ENCODE data around the gene MSI2.

DNA sequence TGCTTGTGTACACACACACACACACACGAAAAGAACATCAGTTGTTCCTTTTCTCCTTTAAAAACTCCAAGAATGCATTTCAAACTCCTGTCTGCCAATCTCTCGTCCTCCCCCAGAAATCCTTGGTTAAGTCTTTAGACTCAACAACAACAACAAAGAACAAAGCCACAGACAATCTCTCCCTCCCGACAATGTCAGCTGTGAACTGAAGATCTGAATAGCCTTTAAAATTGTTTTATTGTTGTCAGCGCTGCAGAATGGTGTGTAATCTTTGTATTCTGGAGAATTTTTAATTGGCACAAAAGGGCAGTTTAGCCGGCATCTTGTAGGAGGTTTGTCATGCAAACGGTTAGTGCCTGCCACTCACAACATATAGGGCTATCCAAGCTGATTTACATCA is 219.5 kb downstream of the MSI2 start:
- TF ChIP-seq, protein P1, sequence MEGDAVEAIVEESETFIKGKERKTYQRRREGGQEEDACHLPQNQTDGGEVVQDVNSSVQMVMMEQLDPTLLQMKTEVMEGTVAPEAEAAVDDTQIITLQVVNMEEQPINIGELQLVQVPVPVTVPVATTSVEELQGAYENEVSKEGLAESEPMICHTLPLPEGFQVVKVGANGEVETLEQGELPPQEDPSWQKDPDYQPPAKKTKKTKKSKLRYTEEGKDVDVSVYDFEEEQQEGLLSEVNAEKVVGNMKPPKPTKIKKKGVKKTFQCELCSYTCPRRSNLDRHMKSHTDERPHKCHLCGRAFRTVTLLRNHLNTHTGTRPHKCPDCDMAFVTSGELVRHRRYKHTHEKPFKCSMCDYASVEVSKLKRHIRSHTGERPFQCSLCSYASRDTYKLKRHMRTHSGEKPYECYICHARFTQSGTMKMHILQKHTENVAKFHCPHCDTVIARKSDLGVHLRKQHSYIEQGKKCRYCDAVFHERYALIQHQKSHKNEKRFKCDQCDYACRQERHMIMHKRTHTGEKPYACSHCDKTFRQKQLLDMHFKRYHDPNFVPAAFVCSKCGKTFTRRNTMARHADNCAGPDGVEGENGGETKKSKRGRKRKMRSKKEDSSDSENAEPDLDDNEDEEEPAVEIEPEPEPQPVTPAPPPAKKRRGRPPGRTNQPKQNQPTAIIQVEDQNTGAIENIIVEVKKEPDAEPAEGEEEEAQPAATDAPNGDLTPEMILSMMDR (IDR thresholded peaks at IDR 0.05) = no peak
- TF ChIP-seq POLR2A (IDR thresholded peaks at IDR 0.05) (no peak), POLR2AphosphoS5 (IDR thresholded peaks at IDR 0.05) (no peak), EP300 (IDR thresholded peaks at IDR 0.05) (no peak)

Measured in suprapubic skin (tissue), 4 donors.